ENCODE measurements around the gene GMDS.

DNA sequence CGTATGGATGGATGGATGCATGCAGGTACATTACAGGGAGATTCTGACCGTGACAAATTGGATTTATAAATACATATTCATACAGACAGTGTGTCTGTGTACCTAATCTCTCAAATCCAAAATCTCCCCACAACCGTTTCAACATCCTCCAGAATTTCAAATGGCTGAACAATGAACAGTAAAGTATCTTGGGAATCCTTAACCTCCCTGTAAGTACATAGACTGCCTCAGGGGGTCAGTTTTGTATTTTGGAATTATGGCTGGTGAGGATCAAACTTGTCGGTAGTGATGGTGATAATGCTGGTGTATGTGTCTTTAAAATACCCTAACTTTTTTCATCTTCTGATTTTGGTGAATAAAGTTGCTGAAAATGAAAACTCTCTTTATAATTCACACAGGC, 389.5 kb downstream of the GMDS start:
- TF ChIP-seq, protein P1, sequence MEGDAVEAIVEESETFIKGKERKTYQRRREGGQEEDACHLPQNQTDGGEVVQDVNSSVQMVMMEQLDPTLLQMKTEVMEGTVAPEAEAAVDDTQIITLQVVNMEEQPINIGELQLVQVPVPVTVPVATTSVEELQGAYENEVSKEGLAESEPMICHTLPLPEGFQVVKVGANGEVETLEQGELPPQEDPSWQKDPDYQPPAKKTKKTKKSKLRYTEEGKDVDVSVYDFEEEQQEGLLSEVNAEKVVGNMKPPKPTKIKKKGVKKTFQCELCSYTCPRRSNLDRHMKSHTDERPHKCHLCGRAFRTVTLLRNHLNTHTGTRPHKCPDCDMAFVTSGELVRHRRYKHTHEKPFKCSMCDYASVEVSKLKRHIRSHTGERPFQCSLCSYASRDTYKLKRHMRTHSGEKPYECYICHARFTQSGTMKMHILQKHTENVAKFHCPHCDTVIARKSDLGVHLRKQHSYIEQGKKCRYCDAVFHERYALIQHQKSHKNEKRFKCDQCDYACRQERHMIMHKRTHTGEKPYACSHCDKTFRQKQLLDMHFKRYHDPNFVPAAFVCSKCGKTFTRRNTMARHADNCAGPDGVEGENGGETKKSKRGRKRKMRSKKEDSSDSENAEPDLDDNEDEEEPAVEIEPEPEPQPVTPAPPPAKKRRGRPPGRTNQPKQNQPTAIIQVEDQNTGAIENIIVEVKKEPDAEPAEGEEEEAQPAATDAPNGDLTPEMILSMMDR (conservative IDR thresholded peaks at IDR 0.05; ENCODE audit: low read depth in 2 of 2): no peak; a peak in 1 of 4 replicates
- no peak for TF ChIP-seq POLR2AphosphoS5 (IDR thresholded peaks at IDR 0.05; ENCODE audit: low read depth)
- no peak for TF ChIP-seq JUNB (IDR thresholded peaks at IDR 0.05; ENCODE audit: unreplicated experiment)
